Psoas muscle (tissue), 8 donors: ENCODE measurements around the gene ZBP1. TPM values are rescaled to one million over a fixed set of nuclear protein-coding genes. Genes with fewer than 3 reads are reported as not detected.

Experiments
- ATAC-seq, 4 donors: fragments of 200-7000 bp; cut with Tn5 transposase; one replicate each; pipeline ENCODE4 v1.9.1; 2020; ENCODE audit warnings: moderate library complexity in 3 of 4, mild to moderate bottlenecking in 2 of 4
- DNase-seq, 2 donors: peaks; one replicate each; pipeline ENCODE4 v3.0.0-alpha.2; 2020
- H3K27ac ChIP-seq: fragments of 200-600 bp; one replicate; pipeline ENCODE4 v1.8.0; 2022
- H3K27me3 ChIP-seq, 3 donors: fragments of 200-600 bp in 1 of 3; one replicate each; pipeline versions ENCODE4 v1.6.1 to v1.8.0; 2013 to 2022; ENCODE audit warnings: low read length in 2 of 3, mild to moderate bottlenecking in 2 of 3, moderate library complexity in 1 of 3; ENCODE audit not compliant: insufficient read depth in 3 of 3
- H3K36me3 ChIP-seq, 2 donors: fragments of 200-600 bp in 1 of 2; one replicate each; pipeline versions ENCODE4 v1.6.1 to v1.8.0; 2013 to 2022; ENCODE audit warnings: low read depth in 1 of 2, mild to moderate bottlenecking in 1 of 2, moderate library complexity in 1 of 2; ENCODE audit not compliant: insufficient read depth in 1 of 2
- H3K4me1 ChIP-seq: fragments of 200-600 bp; one replicate; pipeline ENCODE4 v1.8.0; 2022
- H3K4me3 ChIP-seq: fragments of 200-600 bp; one replicate; pipeline ENCODE4 v1.8.0; 2022; ENCODE audit warnings: mild to moderate bottlenecking
- H3K9me3 ChIP-seq: fragments of 200-600 bp; one replicate; pipeline ENCODE4 v1.8.0; 2022
- CTCF ChIP-seq: fragments of 200-600 bp; IDR thresholded peaks from one replicate; pipeline ENCODE4 v1.8.0; 2022; ENCODE audit warnings: antibody characterized with exemption
- WGBS, 3 donors: extraction: QIAGEN DNeasy Blood & Tissue Kit; methylation state at CpG; one replicate each; pipeline versions ENCODE4 v1.1.6 to v1.1.7; 2013; 5-methylcytosine and 5-hydroxymethylcytosine counted together
- intact Hi-C, 2 donors: fragments of 100-400 bp; cut with DNase I; formaldehyde crosslinking; loops; one replicate each; pipeline versions ENCODE4 v1.11.0 to v1.14.2; 2022
- polyA plus RNA-seq, 3 donors: library from polyadenylated mRNA; stranded (reverse); fragments of 200-250 nt; gene quantifications; one replicate each; pipeline ENCODE4 v1.2.3, GENCODE V29; 2013
- total RNA-seq, 4 donors: library from RNA; stranded (reverse); fragmentation: NEBNext Ultra II Directional in 2 of 4; extraction: Animal tissue kit (Norgen Biotek cat#: 25700) in 2 of 4; gene quantifications; one replicate each; pipeline versions ENCODE4 v1.2.1 to v1.2.4, GENCODE V29; 2021 to 2023
- donor health status: healthy with polysubstance abuse.
- donor health status: DM: no; HTN: no; CAD: no; lungs with moderate emphysema.
- donor health status: Bipolar disorder and iron deficiency.
- donor health status: healthy.
- donor health status: DM: yes; HTN: yes; CAD: no.
- donor health status: DM: no; HTN: no; CAD: no.
- donor health status: DM: no; HTN: no; CAD: no.
- donor health status: DM: yes; HTN: yes; CAD: no.

ZBP1 gene
- total and polyA plus RNA-seq, 7 donors, result 0.07 to 0.50 (median 0.20) TPM; not detected in 2

GRCh38 chr20:57613481-57613921, 6.7 kb downstream of the ZBP1 start:
- Histone ChIP-seq H3K36me3 (no peaks in the 10 kb centered on the region), H3K9me3 (no peaks in the 10 kb centered on the region), H3K4me1 (no peaks in the 10 kb centered on the region), H3K27ac (no peak overlapping the region), H3K4me3 (no peak overlapping the region), H3K27me3 (peaks cover 0 to 32% (median 2%) of the 10 kb centered on the region in 3 donors)
- peak in 1 of 2 donors; percentile 9 for DNase-seq
- 81 to 85% (median 83%) methylated on average over 12 of the region's 12 CpGs for WGBS, 3 donors
- intact Hi-C loops, result no loop called here
- ATAC-seq, result no peak
- no peak for TF ChIP-seq CTCF

GRCh38 chr20:57612916-57613315, 7.3 kb downstream of the ZBP1 start:
- DNase-seq (peak in 1 of 2 donors; percentile 7), ATAC-seq (no peak)
- H3K27ac ChIP-seq, result no peak overlapping the region
- no peaks in the 10 kb centered on the region for H3K36me3 ChIP-seq
- intact Hi-C loops, result no loop called here
- no peaks in the 10 kb centered on the region for H3K4me1 ChIP-seq
- H3K27me3 ChIP-seq, result peaks cover 0 to 32% (median 2%) of the 10 kb centered on the region in 3 donors
- 64 to 74% (median 68%) methylated on average over 7 of the region's 7 CpGs for WGBS, 3 donors
- no peak overlapping the region for H3K4me3 ChIP-seq
- TF ChIP-seq CTCF, result no peak
- no peaks in the 10 kb centered on the region for H3K9me3 ChIP-seq

DNA sequence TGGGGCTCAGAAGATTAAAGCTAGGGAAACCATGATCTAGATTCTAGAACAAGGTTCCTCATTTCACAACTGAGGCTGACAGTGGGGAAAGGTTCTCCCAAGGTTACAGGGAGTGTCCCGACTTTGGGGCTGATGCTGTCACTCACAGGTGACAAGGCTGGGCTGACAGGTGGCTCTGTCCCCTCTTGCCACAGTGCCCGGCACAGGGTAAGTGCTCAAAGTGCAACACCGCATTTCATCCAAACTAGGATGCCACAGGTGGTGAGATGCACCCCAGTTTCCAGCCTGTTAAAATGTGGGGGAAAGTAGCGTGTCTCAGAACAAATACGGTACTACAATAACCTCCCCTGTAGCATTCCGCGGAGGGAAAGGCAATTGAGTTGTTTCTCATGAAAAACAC, 7.8 kb downstream of the ZBP1 start:
- Histone ChIP-seq H3K4me1 (no peaks in the 10 kb centered on the region), H3K27me3 (peaks cover 0 to 32% (median 2%) of the 10 kb centered on the region in 3 donors), H3K27ac (no peak overlapping the region), H3K4me3 (no peak overlapping the region), H3K9me3 (no peaks in the 10 kb centered on the region), H3K36me3 (no peaks in the 10 kb centered on the region)
- DNase-seq (peak in 1 of 2 donors; percentile 10), ATAC-seq (no peak)
- TF ChIP-seq CTCF, result no peak
- WGBS, 3 donors, result 79 to 86% (median 85%) methylated on average over 7 of the region's 7 CpGs
- intact Hi-C loops, result no loop called here

GRCh38 chr20:57611586-57612311, 8.5 kb downstream of the ZBP1 start:
- intact Hi-C loops, result no loop called here
- Histone ChIP-seq H3K27ac (no peak overlapping the region), H3K36me3 (no peaks in the 10 kb centered on the region), H3K27me3 (peaks cover 0 to 32% (median 2%) of the 10 kb centered on the region in 3 donors), H3K9me3 (no peaks in the 10 kb centered on the region), H3K4me1 (no peaks in the 10 kb centered on the region), H3K4me3 (no peak overlapping the region)
- DNase-seq (peak in 1 of 2 donors; percentile 29), ATAC-seq (no peak)
- WGBS, 3 donors, result 56 to 66% (median 62%) methylated on average over 17 to 18 of the region's 18 CpGs
- no peak for TF ChIP-seq CTCF
